ENCODE results near the gene NUTF2. TPM values are rescaled to one million over a fixed set of nuclear protein-coding genes. Genes with fewer than 3 reads are reported as not detected.

The NUTF2 gene
- total RNA-seq, 1 experiment from 2014 or later = 217 TPM

GRCh38 chr16:67884684-67885083 lies 38.0 kb downstream of the NUTF2 start, which contains the start of gene NRN1L:
NRN1L (plus strand) TSS chr16:67884885; CDS start chr16:67884904, 19 bp downstream.
- TF ChIP-seq EZH2 (IDR thresholded peaks at IDR 0.05; ENCODE audit: borderline replicate concordance, low read depth, low read length, poor library complexity, severe bottlenecking) (no peak), CTCF (conservative IDR thresholded peaks at IDR 0.05; ENCODE audit: low read depth, low read length) (no peak)
- POLR2A ChIA-PET (ENCODE audit: low non-redundant PET) = no interaction called here
- no peaks in the 10 kb centered on the region for H3K27me3 ChIP-seq (replicated peaks; ENCODE audit: insufficient read depth, low read depth, low read length, poor library complexity)
- peak; percentile 95 for DNase-seq (ENCODE audit: low spot score)
- BruUV-seq (replicated peaks) = no TSS peak
- peak within 1 kb of the TSS; percentile 34 for H3K27ac ChIP-seq (ENCODE audit: low read depth, low read length, poor library complexity, severe bottlenecking)
- H3K36me3 ChIP-seq (ENCODE audit: insufficient read depth, low read length, poor library complexity, severe bottlenecking) = peaks cover 47% of the 10 kb centered on the region
- intact Hi-C loops (cut with micrococcal nuclease; ENCODE audit: unreplicated experiment) = no loop called here
- no peaks in the 10 kb centered on the region for H3K9me3 ChIP-seq (ENCODE audit: low read depth, low read length, poor library complexity, severe bottlenecking)
- CTCF ChIA-PET = interaction anchor here (0.6 to 2.4 kb wide), 8 partner anchors 8 to 364 kb away, joined by 3 to 15 read pairs (median 6); partner anchors contain the start of genes CTRL and PSKH1
- no peak within 1 kb of the TSS for H3K4me3 ChIP-seq (ENCODE audit: low read depth, low read length, poor library complexity, severe bottlenecking)
- peaks cover 11% of the 10 kb centered on the region for H3K4me1 ChIP-seq (ENCODE audit: insufficient read depth, low read length, poor library complexity, severe bottlenecking)

GRCh38 chr16:67885545-67885944 lies 38.8 kb downstream of the NUTF2 start:
- intact Hi-C loops (cut with micrococcal nuclease; ENCODE audit: unreplicated experiment) = no loop called here
- H3K4me1 ChIP-seq (ENCODE audit: insufficient read depth, low read length, poor library complexity, severe bottlenecking) = peaks cover 11% of the 10 kb centered on the region
- DNase-seq (ENCODE audit: low spot score) = no peak
- TF ChIP-seq EZH2 (IDR thresholded peaks at IDR 0.05; ENCODE audit: borderline replicate concordance, low read depth, low read length, poor library complexity, severe bottlenecking) (no peak), CTCF (conservative IDR thresholded peaks at IDR 0.05; ENCODE audit: low read depth, low read length) (no peak)
- no peaks in the 10 kb centered on the region for H3K9me3 ChIP-seq (ENCODE audit: low read depth, low read length, poor library complexity, severe bottlenecking)
- no peak overlapping the region for H3K27ac ChIP-seq (ENCODE audit: low read depth, low read length, poor library complexity, severe bottlenecking)
- H3K4me3 ChIP-seq (ENCODE audit: low read depth, low read length, poor library complexity, severe bottlenecking) = no peak overlapping the region
- ChIA-PET CTCF (interaction anchor here (1.9 kb wide), 1 partner anchor 45 kb away, joined by 7 read pairs; the partner anchor contains the start of gene CTRL), POLR2A (ENCODE audit: low non-redundant PET) (no interaction called here)
- BruUV-seq (replicated peaks) = no TSS peak
- H3K27me3 ChIP-seq (replicated peaks; ENCODE audit: insufficient read depth, low read depth, low read length, poor library complexity) = no peaks in the 10 kb centered on the region
- peaks cover 38% of the 10 kb centered on the region for H3K36me3 ChIP-seq (ENCODE audit: insufficient read depth, low read length, poor library complexity, severe bottlenecking)

GRCh38 chr16:67885976-67886375 lies 39.2 kb downstream of the NUTF2 start:
- ChIA-PET POLR2A (ENCODE audit: low non-redundant PET) (no interaction called here), CTCF (no interaction called here)
- TF ChIP-seq CTCF (conservative IDR thresholded peaks at IDR 0.05; ENCODE audit: low read depth, low read length) (no peak), EZH2 (IDR thresholded peaks at IDR 0.05; ENCODE audit: borderline replicate concordance, low read depth, low read length, poor library complexity, severe bottlenecking) (no peak)
- H3K9me3 ChIP-seq (ENCODE audit: low read depth, low read length, poor library complexity, severe bottlenecking) = no peaks in the 10 kb centered on the region
- H3K36me3 ChIP-seq (ENCODE audit: insufficient read depth, low read length, poor library complexity, severe bottlenecking) = peaks cover 34% of the 10 kb centered on the region
- intact Hi-C loops (cut with micrococcal nuclease; ENCODE audit: unreplicated experiment) = no loop called here
- no peak overlapping the region for H3K27ac ChIP-seq (ENCODE audit: low read depth, low read length, poor library complexity, severe bottlenecking)
- no peaks in the 10 kb centered on the region for H3K27me3 ChIP-seq (replicated peaks; ENCODE audit: insufficient read depth, low read depth, low read length, poor library complexity)
- no peak overlapping the region for H3K4me3 ChIP-seq (ENCODE audit: low read depth, low read length, poor library complexity, severe bottlenecking)
- no TSS peak for BruUV-seq (replicated peaks)
- DNase-seq (ENCODE audit: low spot score) = no peak
- peaks cover 11% of the 10 kb centered on the region for H3K4me1 ChIP-seq (ENCODE audit: insufficient read depth, low read length, poor library complexity, severe bottlenecking)
